NCI-H2107 (cell line): Measurements from ENCODE around the gene NFILZ.

Experiments used
- DNase-seq: peaks from one replicate; lab custom pipeline; 2025; lab: John Stamatoyannopoulos, UW

The NFILZ gene

DNA sequence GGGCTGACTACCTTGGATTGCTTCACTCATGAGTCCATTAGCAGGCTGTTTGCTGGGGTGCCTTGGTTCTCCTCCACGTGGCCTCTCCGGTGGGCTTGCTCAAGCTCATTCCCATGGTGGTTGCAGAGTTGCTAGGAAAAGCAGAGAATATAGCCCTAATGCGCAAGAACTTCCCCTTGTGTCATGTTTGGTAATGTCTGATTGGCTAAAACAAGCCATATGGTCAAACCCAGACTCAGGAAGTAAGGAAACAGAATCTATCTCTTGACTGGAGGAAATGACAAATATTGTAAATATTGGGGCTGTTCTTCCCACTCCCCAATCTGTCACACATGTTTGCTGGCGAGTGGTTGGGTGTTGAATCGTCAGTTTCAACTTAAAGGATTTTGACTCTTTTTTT lies 12.1 kb downstream of the NFILZ start:
- no peak for DNase-seq

DNA sequence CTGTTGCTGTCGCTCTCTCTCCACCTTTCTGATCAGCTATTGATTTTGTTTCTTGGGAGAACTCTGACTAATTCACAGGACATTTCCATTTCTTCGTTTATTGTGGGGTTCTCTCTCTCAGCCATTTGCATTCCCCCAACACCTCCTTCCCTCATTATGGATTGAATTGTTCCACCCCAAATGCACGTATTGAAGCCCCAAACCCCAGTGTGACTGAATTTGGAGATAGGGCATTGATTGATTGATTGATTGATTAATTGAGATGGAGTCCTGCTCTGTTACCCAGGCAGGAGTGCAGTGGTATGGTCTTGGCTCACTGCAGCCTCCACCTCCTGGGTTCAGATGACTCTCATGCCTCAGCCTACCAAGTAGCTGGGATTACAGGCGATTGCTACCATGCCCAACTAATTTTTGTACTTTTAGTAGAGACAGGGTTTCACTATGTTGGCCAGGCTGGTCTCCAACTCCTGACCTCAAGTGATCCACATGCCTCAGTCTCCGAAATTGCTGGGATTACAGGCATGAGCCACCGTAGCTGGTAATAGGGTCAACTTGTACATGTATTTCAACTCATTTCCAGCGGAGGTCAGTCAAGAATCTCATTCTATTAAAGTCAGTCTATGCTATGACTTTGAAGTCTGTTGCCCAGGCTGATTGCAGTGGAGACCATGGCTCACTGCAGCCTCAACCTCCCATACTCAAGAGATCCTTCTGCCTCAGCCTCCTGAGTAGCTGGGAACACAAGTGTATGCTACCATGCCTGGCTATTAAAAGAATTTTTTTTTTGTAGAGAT lies 13.6 kb downstream of the NFILZ start:
- no peak for DNase-seq

- no peak for DNase-seq
Observed at GRCh38 chr19:8648240-8648639, 17.8 kb downstream of the NFILZ start.

- DNase-seq, result peak; percentile 6
Observed at GRCh38 chr19:8654591-8655339, 24.3 kb downstream of the NFILZ start.

DNA sequence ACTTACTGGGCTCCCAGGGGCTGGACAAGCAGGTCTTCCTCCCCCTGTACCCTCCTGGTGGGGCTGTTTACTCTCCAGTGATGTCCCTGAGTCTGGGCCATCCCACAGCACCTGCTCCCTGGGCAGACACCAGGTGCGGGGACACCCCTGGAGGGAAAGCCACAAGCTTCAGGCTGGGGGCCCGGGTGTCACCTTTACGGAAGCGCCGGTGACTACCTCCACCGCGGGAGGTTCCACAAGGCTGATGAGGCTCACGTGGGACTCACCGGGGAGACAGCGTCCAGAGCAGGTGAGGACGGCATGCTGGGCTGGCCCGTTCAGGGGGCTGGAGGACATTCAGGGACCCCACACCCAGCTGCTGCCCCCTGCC lies 24.9 kb downstream of the NFILZ start:
- DNase-seq, result peak; percentile 27

GRCh38 chr19:8657869-8658268 lies 27.4 kb downstream of the NFILZ start:
- no peak for DNase-seq

GRCh38 chr19:8659905-8660304 lies 29.5 kb downstream of the NFILZ start:
- DNase-seq, result no peak

DNA sequence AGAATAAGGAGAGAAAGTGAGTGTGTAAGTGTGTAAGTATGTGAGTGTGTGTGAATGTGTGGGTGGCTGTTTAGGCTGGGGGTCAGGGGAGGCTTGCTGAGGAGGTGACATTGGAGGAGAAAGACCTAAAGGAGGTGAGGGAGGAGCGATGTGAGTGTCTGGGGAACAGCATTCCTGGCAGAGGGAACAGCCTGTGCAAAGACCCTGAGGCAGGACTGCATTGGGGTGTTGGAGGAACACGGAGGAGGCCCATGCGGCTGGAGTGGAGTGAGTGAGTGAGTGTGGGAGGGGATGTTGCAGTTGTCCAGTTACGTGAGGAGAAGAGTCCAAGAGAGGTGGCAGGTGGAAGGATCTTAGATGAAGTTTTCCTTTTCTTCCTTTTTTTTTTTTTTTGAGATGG lies 31.8 kb downstream of the NFILZ start:
- DNase-seq, result no peak

DNA sequence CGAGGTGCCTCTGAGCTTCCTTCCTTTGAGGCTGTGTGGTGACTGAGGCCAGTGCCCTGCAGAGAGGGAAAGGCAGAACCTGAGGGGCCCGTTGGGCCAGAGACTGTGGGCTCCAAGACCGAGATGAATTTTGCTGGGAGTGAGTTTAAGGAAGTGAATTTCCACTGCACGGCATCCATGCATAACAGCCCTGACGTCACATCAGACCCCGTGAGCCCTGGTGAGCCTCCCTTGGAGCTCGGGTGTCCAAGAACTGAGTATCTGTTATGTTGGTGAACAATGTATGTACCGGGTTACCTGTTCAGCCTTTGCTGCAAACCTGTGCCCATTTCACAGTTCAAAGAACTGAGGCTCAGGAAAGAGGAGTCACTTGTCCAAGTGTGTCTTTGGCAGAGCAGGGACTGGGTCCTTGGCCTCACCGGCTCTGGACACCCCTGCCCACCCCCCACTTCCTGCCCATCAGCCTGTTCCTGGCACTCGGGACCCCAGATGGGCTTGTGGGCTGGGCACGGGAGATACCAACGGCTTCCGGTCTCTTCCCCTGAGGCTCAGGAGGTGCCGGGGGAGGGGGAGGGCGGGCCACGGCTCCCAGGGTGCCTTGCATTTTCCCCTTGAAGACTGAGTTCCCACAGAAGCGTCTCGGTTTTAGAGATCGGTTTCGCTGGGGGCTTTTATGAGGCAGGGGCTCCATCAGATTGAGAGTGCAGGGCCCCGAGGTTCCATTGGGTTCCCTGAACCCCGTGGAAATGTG lies 33.7 kb downstream of the NFILZ start:
- no peak for DNase-seq

DNA sequence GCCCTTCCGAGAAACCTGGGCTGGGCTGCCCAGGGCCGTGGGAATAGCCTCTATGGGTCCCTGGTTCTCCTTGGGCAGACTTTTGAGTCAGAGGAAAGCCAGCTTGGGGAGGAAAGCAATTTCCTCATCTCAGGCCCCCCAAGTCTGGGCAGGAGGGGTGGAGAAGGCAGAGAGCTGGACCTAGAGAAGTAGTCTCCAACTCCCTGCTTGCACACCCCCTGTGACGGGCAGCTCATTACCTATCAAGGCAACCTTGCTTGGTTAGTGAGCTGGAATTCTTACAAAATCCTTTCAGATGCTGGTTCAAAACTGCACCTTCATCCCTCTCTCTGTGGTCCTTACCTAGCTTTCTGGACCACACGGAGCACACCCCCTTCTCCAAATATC lies 34.2 kb downstream of the NFILZ start:
- no peak for DNase-seq

- no peak for DNase-seq
Observed at GRCh38 chr19:8665468-8666213, 35.2 kb downstream of the NFILZ start.

- no peak for DNase-seq
Observed at GRCh38 chr19:8666814-8667405, 36.5 kb downstream of the NFILZ start.

DNA sequence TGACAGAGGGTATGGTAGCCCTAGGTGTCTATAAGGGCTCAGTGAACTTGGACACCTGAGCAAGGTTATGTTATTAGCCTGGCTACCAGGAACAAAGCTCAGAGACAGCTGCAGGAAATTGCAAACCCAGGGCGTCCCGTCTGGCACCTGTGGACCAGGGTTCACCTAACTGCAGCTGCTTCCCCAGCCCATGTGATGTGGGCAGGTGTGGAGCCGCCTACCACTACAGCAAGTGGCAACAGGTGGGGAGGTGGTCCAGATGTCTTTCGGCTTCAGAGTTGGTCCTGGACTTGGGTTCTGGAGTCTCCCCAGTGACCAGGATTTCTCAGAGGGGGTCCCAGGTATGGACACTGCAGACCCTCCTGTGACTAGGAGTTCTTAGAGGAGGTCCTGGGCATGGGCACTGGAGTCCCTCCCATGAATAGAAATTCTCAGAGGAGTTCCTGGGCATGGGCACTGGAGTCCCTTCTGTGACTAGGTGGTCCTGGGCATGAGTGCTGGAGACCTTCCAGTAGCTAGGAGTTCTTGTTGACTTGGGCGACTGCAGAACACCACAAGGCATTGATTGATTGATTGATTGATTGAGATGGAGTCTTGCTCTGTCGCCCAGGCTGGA lies 43.0 kb downstream of the NFILZ start:
- DNase-seq, result no peak

DNA sequence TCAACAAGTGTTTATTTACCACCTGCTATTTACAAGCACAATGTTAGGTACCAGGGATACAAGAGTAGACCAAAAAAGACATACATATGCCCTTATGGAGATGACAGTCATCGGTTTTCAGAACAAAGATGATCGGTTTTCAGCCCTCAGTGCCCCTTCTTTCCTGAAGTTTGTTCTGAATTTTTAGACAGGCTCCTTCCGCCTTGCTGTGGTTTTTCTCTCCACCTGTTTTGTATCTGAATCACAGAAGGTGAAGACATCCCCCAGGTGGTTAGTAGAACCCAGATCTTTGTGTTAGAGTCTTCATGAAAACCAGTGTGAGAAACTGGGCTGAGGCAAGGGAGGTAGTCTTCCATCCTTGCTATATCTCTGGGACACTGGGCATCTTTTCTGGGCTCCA lies 44.6 kb downstream of the NFILZ start:
- DNase-seq, result no peak

DNA sequence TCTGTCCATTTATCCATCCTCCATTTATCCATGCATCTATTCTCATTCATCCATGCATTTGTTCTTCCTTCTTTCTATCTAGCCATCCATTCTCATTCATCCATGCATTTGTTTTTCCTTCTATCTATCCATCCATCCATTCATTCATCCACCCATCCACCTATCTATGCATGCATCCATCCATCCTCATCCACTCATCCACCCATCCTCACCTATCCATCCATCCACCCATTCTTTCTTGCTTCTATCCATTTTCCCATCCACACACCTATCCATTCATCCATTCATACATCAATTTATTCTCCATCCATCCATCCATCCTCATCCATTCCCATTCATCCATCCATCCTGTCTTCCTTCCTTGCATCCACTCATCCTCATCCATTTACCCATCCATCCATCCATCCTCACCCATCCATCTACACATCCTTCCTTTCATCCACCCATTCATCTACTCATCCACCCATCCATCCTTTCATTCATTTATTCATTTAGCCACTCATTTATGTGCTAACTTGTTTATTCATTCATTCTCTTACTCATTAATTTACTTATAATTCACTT lies 47.9 kb downstream of the NFILZ start:
- no peak for DNase-seq
